Glutamatergic neuron (in vitro differentiated cells): ENCODE results near the gene ZBTB3. TPM values are rescaled to one million over a fixed set of nuclear protein-coding genes. Genes with fewer than 3 reads are reported as not detected.
A peak's percentile ranks its signal among the peaks of the same experiment; 100 is the strongest.
"Not testable (repeated sequence)": the region's sequence is repeated elsewhere in the genome, so short reads cannot be mapped to it uniquely, and the experiment has no call there.

Experiments
- DNase-seq: peaks from one replicate; pipeline ENCODE4 v3.0.0; 2022
- H3K27ac Mint-ChIP-seq: one replicate; pipeline ENCODE4 v1.8.0; 2020; ENCODE audit warnings: mild to moderate bottlenecking, mixed read lengths, inconsistent platforms; ENCODE audit not compliant: unreplicated experiment
- H3K27me3 Mint-ChIP-seq: one replicate; pipeline ENCODE4 v1.8.0; 2020; ENCODE audit warnings: mild to moderate bottlenecking, moderate library complexity, mixed read lengths, inconsistent platforms; ENCODE audit not compliant: unreplicated experiment
- H3K36me3 Mint-ChIP-seq: one replicate; pipeline ENCODE4 v1.8.0; 2020; ENCODE audit warnings: mild to moderate bottlenecking, mixed read lengths, inconsistent platforms; ENCODE audit not compliant: unreplicated experiment
- H3K4me1 Mint-ChIP-seq: one replicate; pipeline ENCODE4 v1.8.0; 2020; ENCODE audit warnings: mild to moderate bottlenecking, low read depth, mixed read lengths, inconsistent platforms; ENCODE audit not compliant: unreplicated experiment
- H3K4me3 Mint-ChIP-seq: one replicate; pipeline ENCODE4 v1.8.0; 2020; ENCODE audit warnings: mild to moderate bottlenecking, mixed read lengths, inconsistent platforms; ENCODE audit not compliant: unreplicated experiment
- H3K9me3 Mint-ChIP-seq: one replicate; pipeline ENCODE4 v1.8.0; 2020; ENCODE audit warnings: mild to moderate bottlenecking, moderate library complexity, mixed read lengths, inconsistent platforms; ENCODE audit not compliant: unreplicated experiment
- CTCF ChIP-seq: fragments of 200-600 bp; sonication (generic); IDR thresholded peaks from one replicate; pipeline ENCODE4 v1.5.0; 2021; ENCODE audit not compliant: partially characterized antibody, unreplicated experiment
- microRNA-seq: library from miRNA; unstranded; fragments of <30 nt; microRNA quantifications from one replicate; pipeline ENCODE4, GENCODE V29; 2020; ENCODE audit not compliant: unreplicated experiment
- total RNA-seq: library from RNA; stranded (reverse); fragmentation: NEBNext Ultra II Directional; extraction: Animal tissue kit (Norgen Biotek cat#: 25700); gene quantifications from one replicate; pipeline ENCODE4 v1.2.1, GENCODE V29; 2021; ENCODE audit not compliant: unreplicated experiment

The ZBTB3 gene
- total RNA-seq, 1 donor from 2014 or later, result 14.6 TPM

- no peak for TF ChIP-seq CTCF
- Mint-ChIP-seq H3K36me3 (no peaks in the 10 kb centered on the region), H3K27me3 (peaks cover 14% of the 10 kb centered on the region), H3K4me1 (peaks cover 8% of the 10 kb centered on the region), H3K9me3 (peaks cover 25% of the 10 kb centered on the region), H3K4me3 (peak overlapping the region; percentile 98), H3K27ac (peak overlapping the region; percentile 99)
- peak; percentile 97 for DNase-seq
Measured at GRCh38 chr11:62705880-62706849, 47.8 kb downstream of the ZBTB3 start.

GRCh38 chr11:62705413-62705812, 48.5 kb downstream of the ZBTB3 start:
- H3K4me3 Mint-ChIP-seq, result peak overlapping the region; percentile 91
- peak overlapping the region; percentile 86 for H3K27ac Mint-ChIP-seq
- peaks cover 14% of the 10 kb centered on the region for H3K27me3 Mint-ChIP-seq
- peaks cover 25% of the 10 kb centered on the region for H3K9me3 Mint-ChIP-seq
- no peak for TF ChIP-seq CTCF
- H3K4me1 Mint-ChIP-seq, result peaks cover 8% of the 10 kb centered on the region
- no peaks in the 10 kb centered on the region for H3K36me3 Mint-ChIP-seq
- no peak for DNase-seq

- H3K27me3 Mint-ChIP-seq, result peaks cover 14% of the 10 kb centered on the region
- H3K9me3 Mint-ChIP-seq, result peaks cover 20% of the 10 kb centered on the region
- not testable (repeated sequence) for H3K4me1 Mint-ChIP-seq, H3K4me3 Mint-ChIP-seq, H3K36me3 Mint-ChIP-seq, H3K27ac Mint-ChIP-seq, DNase-seq
Measured at GRCh38 chr11:62703921-62704320, 50.0 kb downstream of the ZBTB3 start.

- H3K36me3 Mint-ChIP-seq, result no peaks in the 10 kb centered on the region
- H3K4me3 Mint-ChIP-seq, result peak overlapping the region; percentile 30
- no peak for TF ChIP-seq CTCF
- no peak overlapping the region for H3K27ac Mint-ChIP-seq
- H3K27me3 Mint-ChIP-seq, result peaks cover 9% of the 10 kb centered on the region
- H3K4me1 Mint-ChIP-seq, result peaks cover 2% of the 10 kb centered on the region
- peaks cover 14% of the 10 kb centered on the region for H3K9me3 Mint-ChIP-seq
- no peak for DNase-seq
Measured at GRCh38 chr11:62702246-62702645, 51.7 kb downstream of the ZBTB3 start.

Small RNA genes lying within 50 kb of the gene (microRNA-seq; reads per million reads assigned to microRNA genes)
- gene MIR6514, result 7.2 reads per million, percentile 40 among the genes with 10 or more reads in this experiment
- gene MIR6748, result 0.55 reads per million

Other genes with a start within 250 kb of the ZBTB3 start
- gene AHNAK, start 207.4 kb downstream of the ZBTB3 start, total RNA-seq, result 4.5 TPM
- 928 TPM for gene EEF1G, start 180.3 kb downstream of the ZBTB3 start, total RNA-seq
- 29.7 TPM for gene TUT1, start 162.6 kb downstream of the ZBTB3 start, total RNA-seq
- 172 TPM for gene MTA2, start 152.3 kb downstream of the ZBTB3 start, total RNA-seq
- 26.7 TPM for gene EML3, start 141.4 kb downstream of the ZBTB3 start, total RNA-seq
- 1.3 TPM for gene ROM1, start 140.9 kb downstream of the ZBTB3 start, total RNA-seq
- 71.6 TPM for gene B3GAT3, start 132.2 kb downstream of the ZBTB3 start, total RNA-seq
- gene GANAB, start 107.5 kb downstream of the ZBTB3 start, total RNA-seq, result 213 TPM
- gene INTS5, start 100.9 kb downstream of the ZBTB3 start, total RNA-seq, result 20.9 TPM
- 73.6 TPM for gene C11orf98, start 89.0 kb downstream of the ZBTB3 start, total RNA-seq
- gene CSKMT, start 88.8 kb downstream of the ZBTB3 start, total RNA-seq, result 15.7 TPM
- 5.7 TPM for gene UQCC3, start 82.5 kb downstream of the ZBTB3 start, total RNA-seq
- gene LBHD1, start 81.9 kb downstream of the ZBTB3 start, total RNA-seq, result 4.6 TPM
- gene UBXN1, start 75.1 kb downstream of the ZBTB3 start, total RNA-seq, result 146 TPM
- gene LRRN4CL, start 64.6 kb downstream of the ZBTB3 start, total RNA-seq, result 1.8 TPM
- 550 TPM for gene BSCL2, start 46.7 kb downstream of the ZBTB3 start, total RNA-seq
- 266 TPM for gene GNG3, start 46.5 kb downstream of the ZBTB3 start, total RNA-seq
- 58.6 TPM for gene HNRNPUL2, start 26.7 kb downstream of the ZBTB3 start, total RNA-seq
- 34.1 TPM for gene TTC9C, start 25.7 kb downstream of the ZBTB3 start, total RNA-seq
- 92.5 TPM for gene POLR2G, start 7.4 kb upstream of the ZBTB3 start, total RNA-seq
- gene TAF6L, start 17.2 kb upstream of the ZBTB3 start, total RNA-seq, result 39.4 TPM
- gene TMEM179B, start 33.2 kb upstream of the ZBTB3 start, total RNA-seq, result 28.2 TPM
- gene TMEM223, start 37.8 kb upstream of the ZBTB3 start, total RNA-seq, result 17.4 TPM
- gene NXF1, start 51.3 kb upstream of the ZBTB3 start, total RNA-seq, result 104 TPM
- 40.7 TPM for gene STX5, start 77.9 kb upstream of the ZBTB3 start, total RNA-seq
- 1.0 TPM for gene TEX54, start 78.7 kb upstream of the ZBTB3 start, total RNA-seq
- gene WDR74, start 85.4 kb upstream of the ZBTB3 start, total RNA-seq, result 69.0 TPM
- 221 TPM for gene SLC3A2, start 126.7 kb upstream of the ZBTB3 start, total RNA-seq
- gene CHRM1, start 167.2 kb upstream of the ZBTB3 start, total RNA-seq, result not detected
- not detected for gene SLC22A6, start 230.8 kb upstream of the ZBTB3 start, total RNA-seq